ENCODE data around the gene MBNL3. TPM values are rescaled to one million over a fixed set of nuclear protein-coding genes. Genes with fewer than 3 reads are reported as not detected.

MBNL3 gene, protein sequence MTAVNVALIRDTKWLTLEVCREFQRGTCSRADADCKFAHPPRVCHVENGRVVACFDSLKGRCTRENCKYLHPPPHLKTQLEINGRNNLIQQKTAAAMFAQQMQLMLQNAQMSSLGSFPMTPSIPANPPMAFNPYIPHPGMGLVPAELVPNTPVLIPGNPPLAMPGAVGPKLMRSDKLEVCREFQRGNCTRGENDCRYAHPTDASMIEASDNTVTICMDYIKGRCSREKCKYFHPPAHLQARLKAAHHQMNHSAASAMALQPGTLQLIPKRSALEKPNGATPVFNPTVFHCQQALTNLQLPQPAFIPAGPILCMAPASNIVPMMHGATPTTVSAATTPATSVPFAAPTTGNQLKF
- 10 to 100 TPM; 28.6 to 33.0 TPM for total RNA-seq

DNA sequence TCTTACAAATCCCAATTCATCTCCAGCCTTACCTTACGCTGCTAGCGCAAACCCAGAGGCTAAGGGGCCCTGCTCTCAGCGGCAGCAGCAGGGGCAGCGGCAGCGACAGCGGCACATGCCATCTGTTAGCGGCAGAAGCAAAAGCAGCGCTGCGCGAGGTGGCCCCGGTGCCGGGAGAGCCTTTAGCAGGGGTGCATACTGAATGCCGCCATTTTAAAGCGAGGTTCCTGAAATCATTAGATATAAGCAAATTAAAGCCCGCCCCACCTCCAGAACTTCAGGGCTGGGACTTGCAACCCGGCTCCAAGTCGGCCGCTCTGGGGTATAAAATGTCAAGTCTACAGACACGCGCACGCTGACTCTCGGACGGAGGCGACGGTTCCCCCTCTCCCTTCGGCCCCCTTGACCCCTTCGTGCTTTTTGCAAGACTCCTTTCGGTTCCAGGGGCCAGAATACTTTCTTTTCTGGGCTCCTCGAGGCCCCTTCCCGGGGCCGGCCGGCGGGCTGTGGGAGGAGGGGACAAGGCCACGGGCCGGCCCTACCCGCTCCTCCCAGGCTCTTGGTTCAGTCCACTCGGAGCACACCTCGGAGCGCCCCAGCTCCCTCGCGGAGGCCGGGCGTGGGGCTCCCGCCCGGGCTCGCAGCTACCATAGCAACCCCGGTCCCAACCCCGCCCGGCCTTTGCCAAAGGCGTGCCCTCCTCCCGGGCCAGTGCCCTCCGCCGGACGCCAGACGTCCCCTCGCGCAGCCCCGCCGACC is at the start of gene MBNL3:
Gene MBNL3, minus strand, starts transcription at position 220 of the 759 bp plus-strand sequence. CDS start 49,427 bp downstream, outside the sequence.
- Mint-ChIP-seq H3K27ac (peak within 1 kb of the TSS; percentile 97), H3K4me1 (peaks cover 39% of the 10 kb centered on the region), H3K9me3 (no peaks in the 10 kb centered on the region), H3K4me3 (peak within 1 kb of the TSS; percentile 95), H3K36me3 (peaks cover 4% of the 10 kb centered on the region), H3K27me3 (no peaks in the 10 kb centered on the region)
- DNase-seq, result peak; percentile 60

DNA sequence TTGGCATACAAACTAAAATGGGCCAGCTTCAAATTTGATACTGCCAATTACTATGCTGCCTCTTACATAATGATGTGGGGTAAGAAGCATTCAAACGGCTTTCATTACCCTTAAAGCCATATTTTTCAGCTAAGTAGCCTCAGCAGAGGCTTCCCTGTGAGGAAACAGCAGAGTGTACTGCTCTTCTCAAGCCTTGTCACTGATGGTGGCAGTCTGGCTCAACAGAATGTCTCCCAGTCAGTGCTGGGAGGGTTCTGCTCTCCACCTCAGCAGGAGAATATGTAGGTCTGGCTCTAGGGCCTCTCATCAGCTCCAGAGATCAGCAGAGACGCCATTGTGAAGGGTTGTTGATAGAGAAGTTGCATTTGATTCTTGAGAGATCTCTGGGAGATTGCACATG is 44.6 kb upstream of the MBNL3 start:
- H3K4me1 Mint-ChIP-seq, result peaks cover 3% of the 10 kb centered on the region
- no peaks in the 10 kb centered on the region for H3K27me3 Mint-ChIP-seq
- no peak overlapping the region for H3K4me3 Mint-ChIP-seq
- H3K36me3 Mint-ChIP-seq, result no peaks in the 10 kb centered on the region
- no peak overlapping the region for H3K27ac Mint-ChIP-seq
- no peak for DNase-seq
- H3K9me3 Mint-ChIP-seq, result no peaks in the 10 kb centered on the region

DNA sequence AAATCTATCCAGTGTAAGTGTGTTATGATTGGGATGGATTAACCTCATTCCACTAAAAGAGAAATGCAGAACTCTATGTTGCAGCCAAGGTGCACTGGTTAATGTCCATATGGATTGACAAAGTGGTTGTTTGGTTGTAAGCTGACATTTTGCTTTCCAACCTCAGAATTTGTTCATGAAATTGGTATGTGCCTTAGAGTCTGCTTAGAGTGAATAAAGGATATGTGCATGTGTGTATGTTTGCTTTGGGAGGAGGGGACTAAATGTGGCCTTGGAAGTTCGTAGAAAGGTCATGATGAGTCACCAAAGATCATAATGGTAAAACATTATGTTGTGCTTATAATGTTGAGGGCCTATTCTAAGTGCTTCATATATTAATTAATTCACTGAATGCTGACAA is 44.1 kb upstream of the MBNL3 start:
- Mint-ChIP-seq H3K4me1 (peaks cover 3% of the 10 kb centered on the region), H3K27me3 (no peaks in the 10 kb centered on the region)

DNA sequence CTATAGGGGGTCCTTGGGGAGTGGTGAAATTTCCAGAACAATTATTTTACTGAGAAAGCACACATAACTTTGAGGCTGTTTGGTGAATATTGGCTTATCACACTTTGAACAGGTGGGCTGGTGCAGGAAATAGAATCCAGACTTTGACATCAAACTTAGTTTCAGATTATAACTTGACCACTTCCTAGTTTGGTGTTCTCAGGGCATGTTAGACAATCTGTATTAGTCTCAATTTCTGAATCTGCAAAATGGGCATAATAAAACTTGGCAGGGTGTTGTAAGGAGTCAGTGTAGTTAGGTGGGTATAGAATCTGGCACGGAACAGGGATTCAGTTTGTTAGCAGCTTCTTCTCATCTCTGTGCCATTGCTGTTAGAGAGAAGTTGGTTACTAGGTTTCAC is 43.3 kb upstream of the MBNL3 start:
- H3K27ac Mint-ChIP-seq, result no peak overlapping the region
- H3K4me1 Mint-ChIP-seq, result peaks cover 3% of the 10 kb centered on the region
- no peaks in the 10 kb centered on the region for H3K9me3 Mint-ChIP-seq
- no peaks in the 10 kb centered on the region for H3K36me3 Mint-ChIP-seq
- H3K27me3 Mint-ChIP-seq, result no peaks in the 10 kb centered on the region
- H3K4me3 Mint-ChIP-seq, result no peak overlapping the region
- DNase-seq, result no peak

More for the DNA sequence above, 44.1 kb upstream of the MBNL3 start:
- Mint-ChIP-seq H3K27ac (no peak overlapping the region), H3K4me3 (no peak overlapping the region), H3K36me3 (no peaks in the 10 kb centered on the region), H3K9me3 (no peaks in the 10 kb centered on the region)
- DNase-seq, result no peak

DNA sequence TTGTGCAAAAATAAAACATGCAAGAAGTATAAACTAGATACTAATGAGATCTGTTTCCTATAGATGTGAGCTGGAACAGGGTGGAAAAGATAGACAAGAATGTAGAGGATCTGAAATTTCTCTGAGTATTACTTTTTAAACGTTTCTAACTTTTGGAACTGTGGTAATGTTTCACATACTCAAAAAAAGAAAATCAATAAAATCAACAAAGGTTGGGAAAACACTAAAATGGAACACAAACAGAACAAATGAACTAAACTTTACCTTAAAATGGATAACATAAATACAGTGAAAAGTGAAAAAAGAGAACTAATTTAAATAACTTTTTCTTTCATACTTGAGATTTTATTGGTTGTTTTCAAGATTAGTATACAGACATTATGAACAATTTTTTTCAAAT is 32.0 kb upstream of the MBNL3 start:
- H3K27me3 Mint-ChIP-seq, result no peaks in the 10 kb centered on the region
- H3K4me1 Mint-ChIP-seq, result no peaks in the 10 kb centered on the region
- no peak overlapping the region for H3K27ac Mint-ChIP-seq
- no peaks in the 10 kb centered on the region for H3K9me3 Mint-ChIP-seq
- no peak overlapping the region for H3K4me3 Mint-ChIP-seq
- no peak for DNase-seq
- H3K36me3 Mint-ChIP-seq, result no peaks in the 10 kb centered on the region

DNA sequence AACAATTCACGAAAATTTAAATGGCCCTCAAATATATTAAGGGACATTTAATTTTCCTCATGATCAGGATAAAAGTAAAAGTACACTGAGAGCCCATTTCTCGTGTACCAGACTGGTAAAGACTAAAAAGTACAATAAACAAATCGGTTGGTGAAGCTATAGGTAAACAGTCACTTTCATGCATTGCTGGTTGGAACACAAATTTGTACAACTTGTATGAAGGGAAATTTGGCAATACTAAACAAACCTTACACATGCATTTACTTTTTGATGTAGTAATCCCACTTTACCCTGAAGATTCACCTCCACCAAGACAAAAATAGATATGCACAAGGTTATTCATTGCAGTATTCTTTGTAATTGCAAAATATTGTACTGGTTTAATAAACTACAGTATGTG is 31.4 kb upstream of the MBNL3 start:
- Mint-ChIP-seq H3K4me3 (no peak overlapping the region), H3K27me3 (no peaks in the 10 kb centered on the region), H3K27ac (no peak overlapping the region), H3K9me3 (no peaks in the 10 kb centered on the region), H3K36me3 (no peaks in the 10 kb centered on the region), H3K4me1 (no peaks in the 10 kb centered on the region)
- DNase-seq, result no peak

DNA sequence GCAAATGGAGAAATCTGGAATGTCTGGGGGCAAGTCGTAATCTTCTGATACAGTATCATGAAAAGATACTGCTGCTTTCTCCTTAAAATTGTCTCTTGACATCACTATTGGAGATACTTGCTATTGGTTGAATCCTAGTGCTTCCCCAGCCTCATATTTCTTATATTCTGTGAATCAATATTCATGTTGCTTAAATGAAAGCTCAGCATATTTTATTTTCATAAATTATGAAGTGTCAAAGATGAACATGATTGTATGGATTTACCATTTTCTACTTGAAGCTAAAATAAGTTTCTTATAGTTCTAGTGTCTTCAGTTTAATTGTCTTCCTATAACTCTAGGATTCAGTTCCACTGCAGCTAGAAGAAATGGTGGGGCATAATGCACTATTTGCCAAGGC is 29.6 kb upstream of the MBNL3 start:
- Mint-ChIP-seq H3K27me3 (no peaks in the 10 kb centered on the region), H3K4me3 (no peak overlapping the region), H3K27ac (no peak overlapping the region), H3K36me3 (no peaks in the 10 kb centered on the region), H3K4me1 (no peaks in the 10 kb centered on the region), H3K9me3 (no peaks in the 10 kb centered on the region)
- no peak for DNase-seq

DNA sequence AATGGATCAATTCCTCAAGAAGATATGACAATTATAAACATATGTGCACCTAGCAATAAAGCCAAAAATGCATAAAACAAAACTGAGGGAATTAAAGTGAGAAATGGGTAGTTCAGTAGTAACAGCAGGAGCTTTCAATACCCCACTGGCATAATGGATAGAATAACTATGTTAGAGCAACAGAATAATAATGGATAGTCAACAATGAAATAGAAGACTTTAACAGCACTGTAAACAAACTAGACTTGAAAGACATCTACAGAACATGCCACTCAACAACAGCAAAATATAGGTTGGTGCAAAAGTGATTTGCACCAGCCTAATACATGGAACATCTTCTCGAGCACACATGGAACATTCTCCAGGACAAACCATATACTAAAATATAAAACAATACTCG is 20.0 kb upstream of the MBNL3 start:
- Mint-ChIP-seq H3K4me1 (no peaks in the 10 kb centered on the region), H3K27me3 (no peaks in the 10 kb centered on the region), H3K27ac (no peak overlapping the region), H3K4me3 (no peak overlapping the region), H3K36me3 (no peaks in the 10 kb centered on the region), H3K9me3 (no peaks in the 10 kb centered on the region)
- no peak for DNase-seq

DNA sequence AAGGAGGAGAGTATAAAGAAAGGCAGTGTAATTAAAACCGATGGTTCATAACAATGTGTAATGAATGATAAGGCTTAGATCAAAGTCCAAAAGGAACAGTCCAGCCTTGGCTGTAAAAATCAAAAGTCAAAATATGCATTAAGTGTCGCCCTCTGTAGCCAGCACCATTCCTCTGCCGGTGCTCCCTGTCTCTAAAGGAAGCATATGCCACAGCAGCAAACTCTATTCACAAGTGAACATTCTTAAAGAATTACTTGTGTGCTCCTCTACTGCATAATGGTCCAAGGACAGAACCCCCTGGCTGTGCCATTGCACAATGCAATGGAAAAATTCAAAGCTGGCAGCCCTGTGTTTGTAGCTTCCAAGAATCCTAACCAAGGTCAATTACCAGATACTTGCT is 16.3 kb upstream of the MBNL3 start:
- Mint-ChIP-seq H3K36me3 (no peaks in the 10 kb centered on the region), H3K4me3 (no peak overlapping the region), H3K27ac (no peak overlapping the region), H3K4me1 (no peaks in the 10 kb centered on the region), H3K27me3 (no peaks in the 10 kb centered on the region), H3K9me3 (no peaks in the 10 kb centered on the region)
- no peak for DNase-seq

DNA sequence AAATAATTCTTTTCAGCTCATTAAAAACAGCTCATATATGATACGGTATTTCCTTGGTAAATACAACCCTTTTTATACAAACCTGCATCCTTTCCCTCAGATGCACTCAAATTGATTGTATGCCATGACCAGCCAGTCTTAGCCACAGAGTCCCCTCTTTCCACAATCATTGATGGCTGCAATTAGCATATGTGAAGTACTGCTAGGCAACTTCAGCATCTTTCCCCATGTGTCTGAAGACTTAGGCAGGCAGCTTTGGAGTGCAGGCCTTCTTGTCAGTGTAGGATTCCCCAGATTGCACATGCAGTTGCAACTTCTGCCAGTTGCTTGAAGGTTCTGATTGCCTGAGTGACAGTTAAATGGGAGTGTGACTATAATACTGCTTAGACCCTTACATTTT is 15.6 kb upstream of the MBNL3 start:
- no peak for DNase-seq
- H3K4me3 Mint-ChIP-seq, result no peak overlapping the region
- no peaks in the 10 kb centered on the region for H3K36me3 Mint-ChIP-seq
- no peak overlapping the region for H3K27ac Mint-ChIP-seq
- no peaks in the 10 kb centered on the region for H3K27me3 Mint-ChIP-seq
- no peaks in the 10 kb centered on the region for H3K4me1 Mint-ChIP-seq
- H3K9me3 Mint-ChIP-seq, result no peaks in the 10 kb centered on the region

DNA sequence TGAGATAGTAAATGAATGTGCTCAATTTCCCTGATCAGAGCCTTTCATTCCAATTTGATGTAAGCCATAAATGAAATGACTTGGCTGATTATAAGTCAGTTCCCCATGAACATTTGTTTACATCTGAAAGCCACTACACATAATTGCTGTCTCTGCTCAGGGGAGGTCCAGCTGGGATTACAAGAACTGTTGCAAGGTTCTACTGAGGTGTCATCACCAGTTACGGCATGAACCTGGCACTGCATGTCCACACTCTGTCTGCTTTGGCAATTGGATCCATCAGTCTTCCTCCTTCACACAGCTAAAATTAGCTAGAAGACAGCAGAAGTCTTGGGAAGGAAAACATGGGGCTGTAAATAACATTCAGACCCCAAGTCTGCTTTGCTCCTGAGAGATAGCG is 12.8 kb upstream of the MBNL3 start:
- Mint-ChIP-seq H3K9me3 (no peaks in the 10 kb centered on the region), H3K4me1 (no peaks in the 10 kb centered on the region), H3K4me3 (no peak overlapping the region), H3K27ac (no peak overlapping the region), H3K27me3 (no peaks in the 10 kb centered on the region), H3K36me3 (no peaks in the 10 kb centered on the region)
- no peak for DNase-seq

DNA sequence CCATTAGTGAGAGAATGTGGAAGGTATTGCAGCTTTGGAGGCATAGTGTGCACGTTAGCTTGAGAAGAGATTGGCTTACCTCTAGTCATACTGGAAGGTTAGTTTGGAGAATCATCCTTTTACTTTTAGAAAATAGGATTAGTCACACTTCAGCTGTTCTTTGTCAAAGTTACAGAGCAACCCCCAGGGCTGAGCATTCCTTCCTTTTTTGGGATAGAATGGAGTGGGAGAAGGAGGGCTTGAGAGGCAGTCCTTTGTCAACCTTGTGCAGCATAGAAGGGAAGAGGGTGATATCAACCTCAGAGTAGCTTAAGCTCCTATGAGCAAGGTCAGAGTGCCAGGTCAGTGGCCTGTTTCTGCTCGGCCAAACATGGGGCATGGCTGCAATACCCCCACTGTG is 8.6 kb upstream of the MBNL3 start:
- Mint-ChIP-seq H3K27me3 (no peaks in the 10 kb centered on the region), H3K4me1 (no peaks in the 10 kb centered on the region), H3K27ac (no peak overlapping the region), H3K9me3 (no peaks in the 10 kb centered on the region), H3K36me3 (no peaks in the 10 kb centered on the region), H3K4me3 (no peak overlapping the region)
- no peak for DNase-seq

DNA sequence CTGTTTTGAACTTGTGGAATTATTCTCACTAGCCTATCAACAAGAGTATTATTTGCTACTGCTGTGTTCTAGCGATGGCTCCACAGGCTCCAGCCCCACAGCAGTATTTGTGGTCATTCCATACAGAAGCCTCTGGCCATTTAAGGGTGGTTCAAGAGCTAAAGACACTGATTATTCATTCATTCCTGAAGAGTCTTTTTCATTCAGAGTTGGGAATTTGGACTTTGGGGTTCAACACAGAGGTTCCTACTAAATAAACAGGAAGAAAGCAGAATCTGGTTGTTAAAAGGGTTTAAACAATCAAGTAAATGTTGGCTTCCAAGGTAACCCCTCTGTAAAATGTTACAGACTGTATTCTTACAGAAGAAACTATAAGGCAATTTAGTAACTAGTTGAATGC is 4.3 kb upstream of the MBNL3 start:
- Mint-ChIP-seq H3K4me3 (no peak overlapping the region), H3K27ac (no peak overlapping the region), H3K36me3 (no peaks in the 10 kb centered on the region), H3K4me1 (peaks cover 10% of the 10 kb centered on the region), H3K27me3 (no peaks in the 10 kb centered on the region), H3K9me3 (no peaks in the 10 kb centered on the region)
- DNase-seq, result no peak

DNA sequence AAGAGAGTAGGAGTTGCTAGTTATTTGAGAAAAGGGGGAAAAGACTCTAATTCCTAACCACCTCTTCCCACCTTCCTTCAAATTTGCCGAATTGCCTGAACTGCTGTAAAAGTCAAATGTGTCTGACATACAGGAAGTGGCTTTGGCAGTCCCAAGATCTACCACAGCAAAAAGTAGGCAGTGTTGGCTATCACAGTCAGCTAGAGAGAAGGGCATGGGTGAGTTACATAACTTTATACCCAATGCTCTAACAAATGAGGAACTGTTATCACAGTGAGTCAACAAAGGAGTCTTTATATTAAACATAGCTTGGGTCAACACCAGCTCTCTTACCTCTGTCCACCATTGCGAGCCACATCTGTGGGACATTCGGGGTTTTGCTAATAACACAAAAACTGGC is 2.4 kb upstream of the MBNL3 start:
- DNase-seq, result no peak
- Mint-ChIP-seq H3K27me3 (no peaks in the 10 kb centered on the region), H3K27ac (peak overlapping the region; percentile 65), H3K4me1 (peaks cover 22% of the 10 kb centered on the region), H3K4me3 (peak overlapping the region; percentile 92), H3K36me3 (peaks cover 4% of the 10 kb centered on the region), H3K9me3 (no peaks in the 10 kb centered on the region)

DNA sequence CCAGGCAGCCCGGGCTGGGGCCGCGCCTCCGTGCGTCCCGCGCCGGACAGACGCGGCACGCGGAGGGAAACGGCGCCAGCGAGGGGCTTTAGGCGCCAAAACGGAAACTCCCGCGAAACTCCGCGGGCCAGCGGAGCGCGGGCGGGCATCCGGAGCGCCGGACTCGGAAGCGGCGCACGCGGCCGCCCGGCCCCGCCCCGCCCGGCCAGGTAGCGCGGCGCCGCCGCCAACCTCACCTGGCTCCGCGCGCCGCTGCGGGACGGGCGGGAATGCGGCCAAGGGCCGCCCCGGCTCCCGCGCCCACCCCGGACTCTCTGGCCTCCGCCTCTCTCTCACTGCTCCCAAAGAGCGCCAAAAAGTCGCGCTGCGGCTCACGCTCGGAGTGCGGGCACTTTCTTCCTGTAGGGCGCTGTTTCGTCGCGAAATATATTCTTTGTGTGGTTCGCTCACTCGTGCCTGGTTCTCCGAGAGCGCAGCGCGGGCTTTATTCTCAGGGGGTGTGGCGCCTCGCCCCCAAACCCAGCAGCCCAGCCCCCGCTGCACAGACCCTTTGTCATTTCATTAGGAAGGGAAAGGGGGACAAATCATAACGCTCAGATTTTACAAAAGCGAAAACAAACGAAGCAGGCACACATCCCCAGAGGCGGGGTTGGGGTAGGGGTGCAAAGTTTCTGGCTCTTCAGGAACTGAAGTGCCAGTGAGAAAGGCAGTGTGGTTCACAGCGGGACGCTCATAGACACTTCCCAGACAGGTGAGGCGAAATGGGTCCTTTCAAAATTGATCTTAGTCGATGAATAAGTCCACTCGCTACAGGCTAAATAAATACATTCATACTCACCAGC is 961 bp upstream of the MBNL3 start:
- H3K4me1 Mint-ChIP-seq, result peaks cover 33% of the 10 kb centered on the region

More for the DNA sequence above, 961 bp upstream of the MBNL3 start:
- no peaks in the 10 kb centered on the region for H3K27me3 Mint-ChIP-seq
- DNase-seq, result peak; percentile 50
- peak overlapping the region; percentile 97 for H3K27ac Mint-ChIP-seq
- peaks cover 4% of the 10 kb centered on the region for H3K36me3 Mint-ChIP-seq
- H3K4me3 Mint-ChIP-seq, result peak overlapping the region; percentile 92
- no peaks in the 10 kb centered on the region for H3K9me3 Mint-ChIP-seq

Measured in activated naive CD8-positive, alpha-beta T cell treated with anti-CD3 and anti-CD28 coated beads for 36 hours (primary cell).